ENCODE measurements around the gene TMEM151B.

The TMEM151B gene

DNA sequence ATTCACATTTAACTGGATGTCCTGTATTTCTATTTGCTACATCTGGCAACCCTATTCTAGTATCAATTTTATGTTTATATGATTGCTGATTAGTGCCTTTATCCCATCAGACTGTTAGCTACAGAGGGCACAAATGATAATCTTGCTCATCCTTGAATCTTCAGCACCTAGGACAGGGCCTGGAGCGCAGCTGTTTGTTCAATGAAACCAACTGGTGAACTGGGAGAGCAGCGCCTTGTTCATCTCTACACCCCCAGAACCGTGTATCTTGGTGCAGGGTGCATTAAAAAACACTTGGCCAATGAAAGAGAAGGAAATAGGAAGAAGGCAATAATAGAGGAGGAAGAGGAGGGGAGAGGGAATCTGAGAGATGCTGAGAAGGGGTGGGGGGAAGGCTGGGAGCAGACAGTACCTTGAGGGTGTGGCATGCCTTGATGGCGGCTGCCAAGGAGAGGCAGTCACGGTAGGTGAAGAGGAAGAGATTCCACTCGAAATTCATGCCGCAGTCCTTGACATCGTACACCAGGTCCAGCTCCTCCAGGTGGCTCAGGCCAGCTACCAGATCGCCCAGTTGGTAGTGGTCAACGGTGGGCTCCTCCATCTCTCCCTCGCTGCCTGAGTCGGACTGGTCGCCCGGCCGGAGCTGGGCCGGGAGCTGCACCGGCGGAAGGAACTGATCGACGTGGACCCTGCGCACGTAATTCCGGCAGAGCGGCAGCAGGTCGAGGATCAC lies 15.5 kb downstream of the TMEM151B start:
- peak in 1 of 2 donors; percentile 38 for DNase-seq (ENCODE audit: low read depth in 2 of 2)
- TF ChIP-seq, protein P1, sequence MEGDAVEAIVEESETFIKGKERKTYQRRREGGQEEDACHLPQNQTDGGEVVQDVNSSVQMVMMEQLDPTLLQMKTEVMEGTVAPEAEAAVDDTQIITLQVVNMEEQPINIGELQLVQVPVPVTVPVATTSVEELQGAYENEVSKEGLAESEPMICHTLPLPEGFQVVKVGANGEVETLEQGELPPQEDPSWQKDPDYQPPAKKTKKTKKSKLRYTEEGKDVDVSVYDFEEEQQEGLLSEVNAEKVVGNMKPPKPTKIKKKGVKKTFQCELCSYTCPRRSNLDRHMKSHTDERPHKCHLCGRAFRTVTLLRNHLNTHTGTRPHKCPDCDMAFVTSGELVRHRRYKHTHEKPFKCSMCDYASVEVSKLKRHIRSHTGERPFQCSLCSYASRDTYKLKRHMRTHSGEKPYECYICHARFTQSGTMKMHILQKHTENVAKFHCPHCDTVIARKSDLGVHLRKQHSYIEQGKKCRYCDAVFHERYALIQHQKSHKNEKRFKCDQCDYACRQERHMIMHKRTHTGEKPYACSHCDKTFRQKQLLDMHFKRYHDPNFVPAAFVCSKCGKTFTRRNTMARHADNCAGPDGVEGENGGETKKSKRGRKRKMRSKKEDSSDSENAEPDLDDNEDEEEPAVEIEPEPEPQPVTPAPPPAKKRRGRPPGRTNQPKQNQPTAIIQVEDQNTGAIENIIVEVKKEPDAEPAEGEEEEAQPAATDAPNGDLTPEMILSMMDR (IDR thresholded peaks at IDR 0.05; ENCODE audit: low read depth, low read length): no peak
- H3K4me3 ChIP-seq (replicated peaks in 1 of 2; ENCODE audit: low read depth in 2 of 2, low read length in 2 of 2): no peak overlapping the region

DNA sequence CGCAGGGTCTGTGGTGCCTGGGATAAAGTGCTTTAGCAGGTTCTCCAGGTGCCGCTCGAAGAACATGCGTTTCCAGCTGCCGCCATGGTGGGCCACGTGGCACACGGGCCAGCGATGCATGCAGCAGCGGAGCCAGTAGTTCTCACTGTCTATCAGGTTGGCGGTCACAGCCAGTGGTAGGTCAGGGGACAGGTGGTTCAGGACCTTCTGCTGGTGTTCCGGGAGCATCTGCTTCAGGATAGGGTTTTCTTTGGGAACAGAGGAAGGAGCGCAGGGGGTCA lies 16.0 kb downstream of the TMEM151B start:
- TF ChIP-seq, protein P1 (IDR thresholded peaks at IDR 0.05; ENCODE audit: low read depth, low read length): no peak
- no peak overlapping the region for H3K4me3 ChIP-seq (replicated peaks in 1 of 2; ENCODE audit: low read depth in 2 of 2, low read length in 2 of 2)
- no peak for DNase-seq (ENCODE audit: low read depth in 2 of 2)

DNA sequence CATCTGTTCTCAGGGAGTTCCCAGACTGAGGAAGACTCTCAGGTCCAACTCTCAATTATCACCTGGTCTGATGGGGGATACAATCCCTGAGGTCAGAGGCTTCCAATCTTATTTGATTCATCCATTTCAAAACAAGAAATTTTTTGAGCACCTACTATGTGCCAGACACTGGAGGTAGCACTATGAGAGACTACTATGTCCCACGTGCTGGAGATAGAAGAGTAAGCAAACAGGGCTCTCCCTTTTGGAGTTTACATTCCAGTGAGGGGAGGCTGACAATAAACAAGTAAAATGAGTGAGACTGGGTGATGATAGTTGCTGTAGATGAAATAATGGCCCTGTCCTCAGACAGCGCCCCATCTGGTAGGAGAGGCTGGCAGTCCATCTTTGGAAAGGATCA lies 16.5 kb downstream of the TMEM151B start:
- TF ChIP-seq, protein P1 (IDR thresholded peaks at IDR 0.05; ENCODE audit: low read depth, low read length): no peak
- DNase-seq (ENCODE audit: low read depth in 2 of 2): no peak
- no peak overlapping the region for H3K4me3 ChIP-seq (replicated peaks in 1 of 2; ENCODE audit: low read depth in 2 of 2, low read length in 2 of 2)

DNA sequence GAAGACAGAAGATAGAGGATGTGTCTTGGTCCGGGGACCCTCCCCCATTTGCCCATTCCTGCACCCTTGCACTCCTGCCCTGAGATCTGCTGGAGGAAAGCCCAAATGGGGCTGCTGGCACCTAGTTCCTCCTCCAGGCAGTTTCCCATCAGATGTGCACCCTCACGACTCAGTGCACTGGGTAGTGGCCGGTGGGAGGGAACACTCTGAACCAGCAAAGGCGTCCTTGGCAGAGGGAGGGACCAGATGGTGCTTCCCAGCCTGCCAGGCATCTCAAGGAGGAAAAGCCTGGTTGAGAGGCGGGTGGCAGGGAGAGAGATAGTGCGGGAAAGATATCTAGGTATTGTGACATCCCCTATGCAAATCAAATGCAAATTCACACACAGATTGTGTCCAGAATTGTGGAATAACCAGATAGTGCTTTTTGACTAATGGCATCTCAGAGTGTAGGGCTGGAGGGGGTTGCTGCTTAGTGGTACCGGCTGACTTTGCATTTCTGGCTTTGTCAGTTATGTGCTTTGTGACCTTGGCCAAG lies 19.5 kb downstream of the TMEM151B start:
- H3K4me3 ChIP-seq (replicated peaks in 1 of 2; ENCODE audit: low read depth in 2 of 2, low read length in 2 of 2): no peak overlapping the region
- no peak for DNase-seq (ENCODE audit: low read depth in 2 of 2)
- TF ChIP-seq, protein P1 (IDR thresholded peaks at IDR 0.05; ENCODE audit: low read depth, low read length): no peak

DNA sequence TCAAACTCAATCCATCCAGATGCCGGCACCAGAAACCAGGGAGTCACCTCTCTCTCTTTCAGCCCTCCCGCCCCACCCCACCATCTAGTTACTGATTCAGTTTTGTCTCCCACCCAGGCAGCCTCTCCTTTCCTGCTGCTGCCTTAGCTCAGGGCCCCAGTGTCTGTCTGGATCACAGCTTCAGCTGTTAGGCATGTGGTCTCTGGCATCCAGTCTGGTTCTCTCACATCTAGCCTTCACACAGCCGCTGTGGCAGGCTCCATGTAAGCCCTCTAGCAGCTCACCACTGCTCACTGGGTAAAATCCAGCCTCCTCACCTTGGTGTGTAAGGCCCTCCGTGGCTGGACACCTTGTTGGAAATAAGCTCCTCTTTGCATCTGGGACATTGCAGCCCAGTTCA lies 21.6 kb downstream of the TMEM151B start:
- DNase-seq (ENCODE audit: low read depth in 2 of 2): no peak
- TF ChIP-seq, protein P1 (IDR thresholded peaks at IDR 0.05; ENCODE audit: low read depth, low read length): no peak
- no peak overlapping the region for H3K4me3 ChIP-seq (replicated peaks in 1 of 2; ENCODE audit: low read depth in 2 of 2, low read length in 2 of 2)

DNA sequence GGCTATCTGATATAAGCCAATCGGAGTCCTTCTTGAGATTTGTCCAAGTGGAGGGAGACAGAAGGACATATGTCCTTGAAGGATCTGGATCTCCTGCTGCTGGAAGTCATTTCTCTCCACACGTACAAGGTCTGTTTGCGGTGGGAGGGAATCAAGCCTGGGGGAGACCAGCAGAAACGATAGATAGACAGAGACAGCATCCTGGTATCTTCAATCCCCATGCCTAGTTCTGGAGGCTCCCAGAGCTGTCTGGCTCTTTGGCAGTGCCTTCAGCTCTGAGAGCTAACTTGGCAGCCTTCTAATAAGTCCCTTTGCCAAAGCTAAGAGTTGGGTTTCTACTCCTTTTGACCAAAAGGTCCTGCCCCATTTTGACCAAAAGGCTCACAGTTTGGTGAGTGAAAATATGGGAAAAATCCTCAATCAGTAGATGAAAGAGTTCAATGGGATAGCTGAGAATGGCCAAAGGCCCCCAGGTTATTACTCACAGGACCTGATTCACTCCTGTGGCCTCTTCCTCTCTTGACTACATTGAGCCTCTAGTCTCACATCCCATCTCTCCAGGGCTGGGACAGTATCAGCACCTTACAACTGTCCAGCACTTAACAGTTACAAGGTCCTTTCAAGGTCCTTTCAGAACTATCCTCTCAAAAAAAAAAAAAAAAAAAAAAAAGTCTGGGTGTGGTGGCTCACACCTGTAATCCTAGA lies 22.6 kb downstream of the TMEM151B start:
- DNase-seq (ENCODE audit: low read depth in 2 of 2): no peak
- H3K4me3 ChIP-seq (replicated peaks in 1 of 2; ENCODE audit: low read depth in 2 of 2, low read length in 2 of 2): no peak overlapping the region
- TF ChIP-seq, protein P1 (IDR thresholded peaks at IDR 0.05; ENCODE audit: low read depth, low read length): no peak
